Neural cell (in vitro differentiated cells): ENCODE data around the gene RNF215. TPM values are rescaled to one million over a fixed set of nuclear protein-coding genes. Genes with fewer than 3 reads are reported as not detected.

Source experiments
- H2AFZ ChIP-seq: fragments of 200-600, 300-800 bp; sonication (generic), shearing (Covaris generic); 2 replicates; pipeline ENCODE4 v1.6.0; 2014; ENCODE audit warnings: low read depth, mild to moderate bottlenecking, antibody characterized with exemption, low read length, moderate library complexity
- H3F3A ChIP-seq: fragments of 200-600 bp; shearing (Covaris generic); 2 replicates; pipeline ENCODE4 v1.6.1; 2016; ENCODE audit warnings: mild to moderate bottlenecking, moderate library complexity, mixed read lengths, antibody characterized with exemption, low read length; ENCODE audit not compliant: insufficient read depth, poor library complexity, severe bottlenecking
- H3K27ac ChIP-seq: fragments of 200-600, 300-800 bp; sonication (generic), shearing (Covaris generic); 2 replicates; pipeline ENCODE4 v1.5.1; 2014; ENCODE audit warnings: mild to moderate bottlenecking, low read length, moderate library complexity
- H3K27me3 ChIP-seq: fragments of 300-800, 200-600 bp; sonication (generic), shearing (Covaris generic); 2 replicates; pipeline ENCODE4 v1.6.0; 2014; ENCODE audit warnings: mild to moderate bottlenecking, low read depth, low read length, moderate library complexity; ENCODE audit not compliant: insufficient read depth
- H3K36me3 ChIP-seq: fragments of 300-800, 200-600 bp; sonication (generic), shearing (Covaris generic); 2 replicates; pipeline ENCODE4 v1.5.1; 2014; ENCODE audit warnings: mild to moderate bottlenecking, antibody characterized with exemption, low read length, moderate library complexity; ENCODE audit not compliant: insufficient read depth
- H3K4me2 ChIP-seq: fragments of 300-800, 200-600 bp; sonication (generic), shearing (Covaris generic); 2 replicates; pipeline ENCODE4 v1.6.0; 2014; ENCODE audit warnings: mild to moderate bottlenecking, low read length
- H3K4me3 ChIP-seq: fragments of 300-800, 200-600 bp; sonication (generic), shearing (Covaris generic); 2 replicates; pipeline ENCODE4 v1.5.1; 2014; ENCODE audit warnings: mild to moderate bottlenecking, low read length, moderate library complexity
- H3K79me2 ChIP-seq: fragments of 200-600 bp; shearing (Covaris generic); replicated peaks from 2 replicates; pipeline ENCODE4 v1.6.0; 2014; ENCODE audit warnings: mild to moderate bottlenecking, low read length, moderate library complexity; ENCODE audit not compliant: insufficient read depth
- H3K9ac ChIP-seq: fragments of 300-800, 200-600 bp; sonication (generic), shearing (Covaris generic); 2 replicates; pipeline ENCODE4 v1.6.1; 2016; ENCODE audit warnings: mild to moderate bottlenecking, low read length, mixed read lengths
- H3K9me2 ChIP-seq: fragments of 200-600 bp; shearing (Covaris generic); 2 replicates; pipeline ENCODE4 v1.6.1; 2016; ENCODE audit warnings: mild to moderate bottlenecking, low read length, mixed read lengths; ENCODE audit not compliant: insufficient read depth
- H3K9me3 ChIP-seq: fragments of 200-600, 300-800 bp; sonication (generic), shearing (Covaris generic); 2 replicates; pipeline ENCODE4 v1.6.1; 2016; ENCODE audit warnings: mild to moderate bottlenecking, mixed run types, low read length, moderate library complexity, mixed read lengths
- H4K20me1 ChIP-seq: fragments of 200-600 bp; shearing (Covaris generic); 2 replicates; pipeline ENCODE4 v1.6.1; 2016; ENCODE audit warnings: mild to moderate bottlenecking, mixed run types; ENCODE audit not compliant: insufficient read depth
- EP300 ChIP-seq: fragments of 450-650 bp; conservative IDR thresholded peaks from 2 replicates; pipeline ENCODE4 v1.6.1; 2014; ENCODE audit warnings: antibody characterized with exemption, mild to moderate bottlenecking, moderate library complexity; ENCODE audit not compliant: poor library complexity, severe bottlenecking
- EZH2 ChIP-seq: fragments of 200-600, 300-800 bp; shearing (Covaris generic), sonication (generic); IDR thresholded peaks from 2 replicates; pipeline ENCODE4 v1.6.1; 2014; ENCODE audit warnings: antibody characterized with exemption, low read length, borderline replicate concordance, mild to moderate bottlenecking; ENCODE audit not compliant: insufficient read depth, poor library complexity, severe bottlenecking
- MXI1 ChIP-seq: fragments of 450-650 bp; conservative IDR thresholded peaks from 2 replicates; pipeline ENCODE4 v1.6.1; 2014; ENCODE audit warnings: antibody characterized with exemption, mild to moderate bottlenecking; ENCODE audit not compliant: poor library complexity, severe bottlenecking
- POLR2AphosphoS5 ChIP-seq: IDR thresholded peaks from 2 replicates; pipeline ENCODE4 v1.6.1; 2012
- RAD21 ChIP-seq: fragments of 450-650 bp; conservative IDR thresholded peaks from 2 replicates; pipeline ENCODE4 v1.6.1; 2014; ENCODE audit warnings: antibody characterized with exemption, mild to moderate bottlenecking, moderate library complexity
- REST ChIP-seq: IDR thresholded peaks from 2 replicates; pipeline ENCODE4 v1.6.1; 2012; ENCODE audit warnings: borderline replicate concordance
- SMC3 ChIP-seq: fragments of 450-650 bp; conservative IDR thresholded peaks from 2 replicates; pipeline ENCODE4 v1.6.1; 2014; ENCODE audit warnings: antibody characterized with exemption, mild to moderate bottlenecking, moderate library complexity; ENCODE audit not compliant: poor library complexity
- TAF1 ChIP-seq: IDR thresholded peaks from 2 replicates; pipeline ENCODE4 v1.6.1; 2012; ENCODE audit warnings: low read depth
- polyA plus RNA-seq: library from polyadenylated mRNA; depleted of rRNA; stranded (reverse); fragments of >200 nt; gene quantifications from 2 replicates; pipeline ENCODE4 v1.2.3, GENCODE V29; 2014
- TF ChIP-seq, protein P1 (sequence below): fragments of 450-650 bp; IDR thresholded peaks from 2 replicates; pipeline ENCODE4 v1.5.1; 2014; ENCODE audit warnings: antibody characterized with exemption, mild to moderate bottlenecking, moderate library complexity; ENCODE audit not compliant: poor library complexity, severe bottlenecking

RNF215 gene
- polyA plus RNA-seq, 1 donor from 2014 or later, result 28.3 TPM

DNA sequence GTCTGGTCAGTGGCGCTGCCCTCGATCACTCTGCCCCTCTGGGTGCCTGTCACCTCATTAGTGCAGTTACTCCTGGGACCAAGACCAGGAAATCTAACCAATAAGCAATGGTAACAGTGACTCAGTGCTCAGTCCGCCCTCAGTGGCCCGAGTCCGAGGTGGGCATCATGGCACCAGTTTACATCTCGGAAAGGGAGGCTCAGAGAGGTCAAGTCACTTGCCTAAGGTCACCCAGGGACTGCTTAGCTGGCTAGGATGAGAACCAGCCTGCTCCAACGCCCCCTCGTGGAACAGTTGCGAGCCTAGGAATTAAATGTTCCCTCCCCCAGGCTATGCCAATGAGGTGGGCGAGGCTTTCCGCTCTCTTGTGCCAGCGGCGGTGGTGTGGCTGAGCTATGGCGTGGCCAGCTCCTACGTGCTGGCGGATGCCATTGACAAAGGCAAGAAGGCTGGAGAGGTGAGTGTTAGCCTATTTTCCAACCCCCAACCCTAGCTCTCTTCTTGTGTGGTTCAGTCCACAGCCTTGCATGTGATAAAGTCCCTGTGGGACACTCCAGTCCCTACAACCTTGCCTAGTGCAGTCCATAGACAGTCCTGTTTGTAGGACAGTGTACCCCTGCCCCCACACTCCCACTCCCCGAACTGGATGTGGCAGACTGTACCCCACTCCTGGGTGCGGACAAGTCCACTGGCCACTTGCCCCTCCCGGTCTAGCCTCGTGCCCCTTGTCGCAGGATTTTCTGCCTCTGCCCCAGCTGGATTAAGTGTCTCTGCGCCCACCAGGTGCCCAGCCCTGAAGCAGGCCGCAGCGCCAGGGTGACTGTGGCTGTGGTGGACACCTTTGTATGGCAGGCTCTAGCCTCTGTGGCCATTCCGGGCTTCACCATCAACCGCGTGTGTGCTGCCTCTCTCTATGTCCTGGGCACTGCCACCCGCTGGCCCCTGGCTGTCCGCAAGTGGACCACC lies 39.5 kb upstream of the RNF215 start:
- Histone ChIP-seq H3K4me2 (no peak overlapping the region), H3K9ac (no peak overlapping the region), H3K27ac (no peak overlapping the region), H4K20me1 (no peaks in the 10 kb centered on the region), H3F3A (no peaks in the 10 kb centered on the region), H3K9me2 (no peaks in the 10 kb centered on the region), H2AFZ (no peak overlapping the region), H3K36me3 (no peaks in the 10 kb centered on the region), H3K4me3 (peak overlapping the region; percentile 93), H3K9me3 (no peaks in the 10 kb centered on the region), H3K79me2 (no peaks in the 10 kb centered on the region), H3K27me3 (no peaks in the 10 kb centered on the region)
- TF ChIP-seq MXI1 (no peak), SMC3 (no peak), EP300 (no peak), POLR2AphosphoS5 (no peak)
- TF ChIP-seq, protein P1, sequence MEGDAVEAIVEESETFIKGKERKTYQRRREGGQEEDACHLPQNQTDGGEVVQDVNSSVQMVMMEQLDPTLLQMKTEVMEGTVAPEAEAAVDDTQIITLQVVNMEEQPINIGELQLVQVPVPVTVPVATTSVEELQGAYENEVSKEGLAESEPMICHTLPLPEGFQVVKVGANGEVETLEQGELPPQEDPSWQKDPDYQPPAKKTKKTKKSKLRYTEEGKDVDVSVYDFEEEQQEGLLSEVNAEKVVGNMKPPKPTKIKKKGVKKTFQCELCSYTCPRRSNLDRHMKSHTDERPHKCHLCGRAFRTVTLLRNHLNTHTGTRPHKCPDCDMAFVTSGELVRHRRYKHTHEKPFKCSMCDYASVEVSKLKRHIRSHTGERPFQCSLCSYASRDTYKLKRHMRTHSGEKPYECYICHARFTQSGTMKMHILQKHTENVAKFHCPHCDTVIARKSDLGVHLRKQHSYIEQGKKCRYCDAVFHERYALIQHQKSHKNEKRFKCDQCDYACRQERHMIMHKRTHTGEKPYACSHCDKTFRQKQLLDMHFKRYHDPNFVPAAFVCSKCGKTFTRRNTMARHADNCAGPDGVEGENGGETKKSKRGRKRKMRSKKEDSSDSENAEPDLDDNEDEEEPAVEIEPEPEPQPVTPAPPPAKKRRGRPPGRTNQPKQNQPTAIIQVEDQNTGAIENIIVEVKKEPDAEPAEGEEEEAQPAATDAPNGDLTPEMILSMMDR, result peak; percentile 49

DNA sequence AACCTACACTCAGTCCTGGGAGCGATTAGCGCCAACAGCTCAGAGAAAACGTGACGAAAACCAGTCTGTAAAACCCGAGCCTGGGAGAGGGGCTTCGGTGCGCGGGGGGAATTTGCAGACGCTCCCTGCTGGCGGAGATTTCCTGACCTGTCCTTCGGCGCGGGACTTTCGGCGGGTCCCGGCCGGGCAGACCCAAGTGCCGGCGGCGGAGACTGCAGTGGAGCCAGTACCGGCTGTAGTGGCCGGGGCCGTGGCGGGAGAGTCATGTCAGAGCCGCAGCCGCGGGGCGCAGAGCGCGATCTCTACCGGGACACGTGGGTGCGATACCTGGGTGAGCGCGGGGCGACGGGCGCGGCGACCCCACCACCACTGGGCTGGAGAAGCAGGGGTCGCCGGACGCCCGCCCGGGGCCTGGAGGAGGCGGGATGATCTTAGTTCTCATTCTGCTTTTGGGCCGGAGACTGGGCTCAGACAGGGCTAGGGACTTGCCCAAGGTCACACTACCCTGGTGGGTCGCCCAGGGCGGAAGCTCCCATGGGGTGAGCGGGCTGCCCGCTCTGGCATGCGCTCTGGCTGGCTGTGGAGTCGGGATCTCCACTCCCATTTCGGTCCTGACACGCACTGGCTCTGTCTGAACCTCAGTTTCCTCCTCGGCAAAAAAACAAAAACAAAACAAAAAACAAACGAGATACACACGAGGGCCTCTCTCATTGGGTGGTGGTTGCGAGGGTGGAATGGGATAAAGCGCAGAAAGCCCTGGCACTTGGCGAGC lies 38.6 kb upstream of the RNF215 start, which contains the start of gene MTFP1:
TSS of gene MTFP1 (plus strand) at position 153 of the 772 bp plus-strand sequence. CDS start at position 265, 112 bp downstream.
- Histone ChIP-seq H3K9me2 (no peaks in the 10 kb centered on the region), H3K36me3 (no peaks in the 10 kb centered on the region), H2AFZ (peak within 1 kb of the TSS; percentile 66), H3F3A (no peaks in the 10 kb centered on the region), H3K79me2 (no peaks in the 10 kb centered on the region), H3K9me3 (no peaks in the 10 kb centered on the region), H3K27ac (no peak within 1 kb of the TSS), H3K4me2 (peak within 1 kb of the TSS; percentile 57), H3K27me3 (no peaks in the 10 kb centered on the region), H3K9ac (peak within 1 kb of the TSS; percentile 62), H4K20me1 (no peaks in the 10 kb centered on the region), H3K4me3 (peak within 1 kb of the TSS; percentile 93)
- TF ChIP-seq EZH2 (no peak), POLR2AphosphoS5 (no peak), MXI1 (peak; percentile 94), SMC3 (peak; percentile 38), TAF1 (no peak), EP300 (no peak), RAD21 (peak; percentile 41), REST (peak; percentile 10)
- TF ChIP-seq, protein P1, result peak; percentile 13
